Lower lobe of right lung (tissue), 2 donors: ENCODE measurements around the gene LGALS1. TPM values are rescaled to one million over a fixed set of nuclear protein-coding genes. Genes with fewer than 3 reads are reported as not detected.
A peak's percentile ranks its signal among the peaks of the same experiment; 100 is the strongest.

Source experiments
- ATAC-seq, 2 donors: fragments of 200-7000 bp; cut with Tn5 transposase; one replicate each; pipeline ENCODE4 v1.9.1; 2020 to 2022; ENCODE audit warnings: mild to moderate bottlenecking in 2 of 2, moderate library complexity in 2 of 2
- DNase-seq: peaks from one replicate; pipeline ENCODE4 v3.0.0-alpha.2; 2020
- H3K27ac ChIP-seq: fragments of 200-600 bp; one replicate; pipeline ENCODE4 v1.8.0; 2022
- H3K27me3 ChIP-seq: fragments of 200-600 bp; one replicate; pipeline ENCODE4 v1.8.0; 2022; ENCODE audit warnings: low read depth
- H3K36me3 ChIP-seq: fragments of 200-600 bp; one replicate; pipeline ENCODE4 v1.8.0; 2022; ENCODE audit warnings: mild to moderate bottlenecking
- H3K4me1 ChIP-seq: fragments of 200-600 bp; one replicate; pipeline ENCODE4 v1.8.0; 2022
- H3K4me3 ChIP-seq: fragments of 200-600 bp; one replicate; pipeline ENCODE4 v1.8.0; 2022; ENCODE audit warnings: mild to moderate bottlenecking
- H3K9me3 ChIP-seq: fragments of 200-600 bp; one replicate; pipeline ENCODE4 v1.8.0; 2022
- CTCF ChIP-seq: fragments of 200-600 bp; IDR thresholded peaks from one replicate; pipeline ENCODE4 v1.8.0; 2022; ENCODE audit warnings: antibody characterized with exemption, mild to moderate bottlenecking
- intact Hi-C: fragments of 100-400 bp; cut with DNase I; formaldehyde crosslinking; loops from one replicate; pipeline ENCODE4 v1.11.0; 2022
- total RNA-seq: library from RNA; stranded (reverse); fragmentation: NEBNext Ultra II Directional; extraction: Animal tissue kit (Norgen Biotek cat#: 25700); gene quantifications from one replicate; pipeline ENCODE4 v1.2.1, GENCODE V29; 2021
- donor health status: DM: no; HTN: yes; CAD: no; lungs with severe emphysema.

LGALS1 gene
- total RNA-seq, 1 donor from 2014 or later = 425 TPM

GRCh38 chr22:37640591-37641560 lies 34.6 kb upstream of the LGALS1 start:
- intact Hi-C loops = no loop called here
- Histone ChIP-seq H3K36me3 (peaks cover 22% of the 10 kb centered on the region), H3K4me3 (peak overlapping the region; percentile 67), H3K27ac (peak overlapping the region; percentile 71), H3K27me3 (no peaks in the 10 kb centered on the region), H3K4me1 (peaks cover 64% of the 10 kb centered on the region), H3K9me3 (no peaks in the 10 kb centered on the region)
- ATAC-seq = peak in 1 of 2 donors; percentile 2
- TF ChIP-seq CTCF = no peak
- no peak for DNase-seq

- ATAC-seq (no peak), DNase-seq (no peak)
- peaks cover 22% of the 10 kb centered on the region for H3K36me3 ChIP-seq
- peak overlapping the region; percentile 67 for H3K4me3 ChIP-seq
- no peaks in the 10 kb centered on the region for H3K9me3 ChIP-seq
- H3K27ac ChIP-seq = no peak overlapping the region
- H3K27me3 ChIP-seq = no peaks in the 10 kb centered on the region
- TF ChIP-seq CTCF = no peak
- intact Hi-C loops = no loop called here
- peaks cover 58% of the 10 kb centered on the region for H3K4me1 ChIP-seq
Measured at GRCh38 chr22:37641561-37641949, 33.9 kb upstream of the LGALS1 start.

DNA sequence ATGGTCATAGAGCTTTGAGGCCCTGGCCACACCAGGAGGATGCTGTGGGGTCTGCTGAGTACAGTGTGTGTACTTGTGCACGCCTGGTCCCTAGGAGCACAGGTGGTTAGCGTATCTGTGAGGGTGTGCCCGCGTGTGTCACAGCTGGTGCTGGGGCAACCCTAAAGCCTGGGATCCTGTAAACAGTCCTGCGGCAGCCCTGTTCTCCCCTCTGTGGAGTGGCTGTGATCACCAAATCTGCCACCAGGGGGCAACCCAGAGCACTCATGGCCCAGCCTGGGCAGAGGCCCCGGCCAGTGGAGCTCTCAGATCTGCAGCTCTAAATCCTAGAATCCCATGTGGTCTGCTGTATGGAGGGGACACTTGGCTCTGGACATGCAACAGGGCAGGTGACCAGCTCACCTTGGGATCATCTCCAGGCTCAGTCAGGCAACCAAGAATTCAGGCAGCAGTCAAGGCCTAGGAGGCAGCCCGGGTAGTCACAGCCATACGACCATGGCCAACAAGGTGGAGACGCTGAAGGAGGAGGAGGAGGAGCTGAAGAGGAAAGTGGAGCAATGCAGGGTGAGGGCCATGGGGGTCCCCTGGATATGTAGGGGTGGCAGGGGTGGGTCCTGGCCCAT lies 32.1 kb upstream of the LGALS1 start:
- DNase-seq (peak; percentile 90), ATAC-seq (peak; percentile 82 to 83)
- TF ChIP-seq CTCF = peak; percentile 96
- Histone ChIP-seq H3K36me3 (peaks cover 35% of the 10 kb centered on the region), H3K27ac (no peak overlapping the region), H3K27me3 (no peaks in the 10 kb centered on the region), H3K9me3 (no peaks in the 10 kb centered on the region), H3K4me3 (no peak overlapping the region), H3K4me1 (peaks cover 42% of the 10 kb centered on the region)
- intact Hi-C loops = no loop called here

- no peak overlapping the region for H3K4me3 ChIP-seq
- intact Hi-C loops = no loop called here
- no peaks in the 10 kb centered on the region for H3K9me3 ChIP-seq
- DNase-seq (no peak), ATAC-seq (no peak)
- peaks cover 74% of the 10 kb centered on the region for H3K36me3 ChIP-seq
- no peak for TF ChIP-seq CTCF
- H3K27ac ChIP-seq = no peak overlapping the region
- H3K27me3 ChIP-seq = no peaks in the 10 kb centered on the region
- peaks cover 7% of the 10 kb centered on the region for H3K4me1 ChIP-seq
Measured at GRCh38 chr22:37647317-37647716, 28.1 kb upstream of the LGALS1 start.

- ATAC-seq = no peak
- no peaks in the 10 kb centered on the region for H3K27me3 ChIP-seq
- no peak overlapping the region for H3K27ac ChIP-seq
- no peaks in the 10 kb centered on the region for H3K9me3 ChIP-seq
- H3K4me1 ChIP-seq = peaks cover 6% of the 10 kb centered on the region
- DNase-seq = no peak
- intact Hi-C loops = no loop called here
- no peak for TF ChIP-seq CTCF
- no peak overlapping the region for H3K4me3 ChIP-seq
- H3K36me3 ChIP-seq = peaks cover 79% of the 10 kb centered on the region
Measured at GRCh38 chr22:37647928-37648327, 27.5 kb upstream of the LGALS1 start.
